H1 (cell line): ENCODE data around the gene LARP4B. TPM values are rescaled to one million over a fixed set of nuclear protein-coding genes. Genes with fewer than 3 reads are reported as not detected.

Source experiments
- BACH1 ChIP-seq: IDR thresholded peaks from 2 replicates; pipeline ENCODE4 v1.6.1; 2012; ENCODE audit warnings: low read length, improper control_type of control experiment
- CREB1 ChIP-seq: IDR thresholded peaks from 2 replicates; pipeline ENCODE4 v1.6.1; 2012; ENCODE audit warnings: inconsistent platforms
- EGR1 ChIP-seq: IDR thresholded peaks from 2 replicates; pipeline ENCODE4 v1.6.1; 2011; ENCODE audit warnings: low read depth, low read length, borderline replicate concordance
- KDM4A ChIP-seq: IDR thresholded peaks from one replicate; pipeline ENCODE4 v1.7.1; 2012; ENCODE audit warnings: low read depth, mild to moderate bottlenecking, moderate library complexity, low read length, inconsistent platforms; ENCODE audit not compliant: severe bottlenecking
- KDM5A ChIP-seq: fragments of 200-600 bp; IDR thresholded peaks from 2 replicates; pipeline ENCODE4 v1.7.1; 2012; ENCODE audit warnings: mild to moderate bottlenecking, low read length, inconsistent platforms, mixed read lengths
- MAFK ChIP-seq: IDR thresholded peaks from 2 replicates; pipeline ENCODE4 v1.6.1; 2012; ENCODE audit warnings: low read depth, mild to moderate bottlenecking, improper control_type of control experiment, low read length
- SP1 ChIP-seq: IDR thresholded peaks from 2 replicates; pipeline ENCODE4 v1.6.1; 2011; ENCODE audit warnings: low read depth, low read length
- TBP ChIP-seq: IDR thresholded peaks from 2 replicates; pipeline ENCODE4 v1.6.1; 2011; ENCODE audit warnings: low read depth, low read length, improper control_type of control experiment
- polyA plus RNA-seq, 7 experiments: library from polyadenylated mRNA; depleted of rRNA in 3 of 7; stranded (reverse) in 5 of 7; unstranded in 2 of 7; fragments of >200 nt in 5 of 7; fragments of 200-250 nt in 2 of 7; gene quantifications; 1 replicate in 5 of 7; 2 replicates in 1 of 7; 4 replicates in 1 of 7; pipeline versions ENCODE4 v1.2.1 to v1.2.3, GENCODE V29; 2011 to 2013; ENCODE audit warnings: missing spikeins in 2 of 7, mixed read lengths in 2 of 7
- total RNA-seq: library from RNA; stranded (reverse); fragmentation: NEBNext Ultra II Directional; extraction: Animal tissue kit (Norgen Biotek cat#: 25700); gene quantifications from 2 replicates; pipeline ENCODE4 v1.2.1, GENCODE V29; 2021

The LARP4B gene
- total and polyA plus RNA-seq, 2 of the 8 experiments (the other 6 are each of a cell fraction or from before 2014, with no cell fraction given) = 20.1 to 78.6 TPM

DNA sequence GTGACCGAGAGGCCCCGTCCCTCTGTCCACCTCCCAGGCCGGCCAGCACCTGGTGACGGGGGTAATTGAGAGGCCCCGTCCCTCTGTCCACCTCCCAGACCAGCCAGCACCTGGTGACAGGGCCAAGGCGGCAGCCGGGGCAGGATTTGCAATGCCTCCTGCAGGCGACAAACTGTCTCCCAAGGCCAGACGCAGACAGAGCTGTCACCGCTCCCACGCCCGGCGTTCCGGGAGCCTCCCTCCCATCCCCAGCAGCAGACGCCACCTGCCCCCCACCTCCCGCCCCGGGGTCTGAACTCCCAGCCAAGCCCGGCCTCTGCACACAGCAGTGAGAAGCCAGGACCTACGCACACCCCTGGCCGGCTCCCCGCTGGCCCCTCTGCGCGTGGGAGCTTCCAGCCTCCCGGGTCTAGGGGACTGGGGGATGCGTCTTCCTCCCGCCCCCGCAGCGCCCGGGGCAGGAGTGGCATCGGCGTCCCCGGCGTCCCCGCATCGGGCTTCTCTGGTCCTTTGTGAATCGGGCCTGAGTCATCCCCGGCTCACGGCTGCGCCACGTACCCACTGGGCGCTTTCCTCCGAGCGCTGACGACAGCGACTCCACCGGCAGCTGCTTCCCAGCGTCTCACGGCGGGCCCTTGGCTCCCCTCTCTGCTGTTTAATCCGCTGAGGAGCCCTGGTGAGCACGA is 147.0 kb downstream of the LARP4B start (continued):
- TF ChIP-seq SP1 = no peak
- no peak for TF ChIP-seq MAFK
- TF ChIP-seq KDM5A = no peak
- peak; percentile 29 for TF ChIP-seq KDM4A
- TF ChIP-seq BACH1 = peak; percentile 24; the same call in 1 of the 2 replicates
- TF ChIP-seq CREB1 = 0 out of 2 replicates have a peak, but pooled peaks have one; percentile 14
- TF ChIP-seq EGR1 = peak; percentile 32; the same call in 1 of the 2 replicates
- no peak for TF ChIP-seq TBP
